CD14-positive monocyte (primary cell): Measurements from ENCODE around the gene CEP128. TPM values are rescaled to one million over a fixed set of nuclear protein-coding genes. Genes with fewer than 3 reads are reported as not detected.
A peak's percentile ranks its signal among the peaks of the same experiment; 100 is the strongest.

ENCODE experiments used
- DNase-seq, 3 donors: peaks; one replicate each; pipeline ENCODE4 v3.0.0-alpha.2; 2011 to 2022
- H2AFZ ChIP-seq: 2 replicates; pipeline ENCODE4 v1.6.0; 2012; ENCODE audit warnings: mild to moderate bottlenecking, low read depth, low read length, inconsistent platforms; ENCODE audit not compliant: insufficient read depth, poor library complexity, severe bottlenecking
- H3K27ac ChIP-seq, 2 donors: 1 replicate in 1 of 2; 2 replicates in 1 of 2; pipeline ENCODE4 v1.5.1; 2012 to 2013; ENCODE audit warnings: low read length in 2 of 2, control low read depth in 1 of 2, inconsistent platforms in 1 of 2, low read depth in 1 of 2, mild to moderate bottlenecking in 1 of 2
- H3K27me3 ChIP-seq, 2 donors: one replicate each; pipeline versions ENCODE4 v1.6.0 to v1.6.1; 2011 to 2013; ENCODE audit warnings: low read length in 2 of 2; ENCODE audit not compliant: control insufficient read depth in 2 of 2, insufficient read depth in 2 of 2
- H3K36me3 ChIP-seq, 2 donors: replicated peaks in 1 of 2; 1 replicate in 1 of 2; 2 replicates in 1 of 2; pipeline versions ENCODE4 v1.5.1 to v1.6.1; 2012 to 2013; ENCODE audit warnings: low read length in 2 of 2, control low read depth in 1 of 2, inconsistent platforms in 1 of 2, mild to moderate bottlenecking in 1 of 2; ENCODE audit not compliant: insufficient read depth in 2 of 2, control insufficient read depth in 1 of 2
- H3K4me1 ChIP-seq, 2 donors: 1 replicate in 1 of 2; 2 replicates in 1 of 2; pipeline versions ENCODE4 v1.5.1 to v1.6.1; 2012 to 2013; ENCODE audit warnings: low read length in 2 of 2, control low read depth in 1 of 2, inconsistent platforms in 1 of 2, mild to moderate bottlenecking in 1 of 2, moderate library complexity in 1 of 2; ENCODE audit not compliant: insufficient read depth in 2 of 2, control insufficient read depth in 1 of 2
- H3K4me2 ChIP-seq: replicated peaks from 2 replicates; pipeline ENCODE3; 2012; ENCODE audit warnings: low read length, moderate library complexity, mild to moderate bottlenecking; ENCODE audit not compliant: poor library complexity, severe bottlenecking; ENCODE audit errors: extremely low read depth
- H3K4me3 ChIP-seq, 3 experiments: fragments of 200-600 bp in 1 of 3; sonication (generic) in 1 of 3; replicated peaks in 1 of 3; 1 replicate in 2 of 3; 2 replicates in 1 of 3; pipeline ENCODE4 v1.5.1; 2011 to 2013; ENCODE audit warnings: low read length in 3 of 3, mild to moderate bottlenecking in 3 of 3, control low read depth in 2 of 3, low read depth in 2 of 3, inconsistent platforms in 1 of 3, moderate library complexity in 1 of 3
- H3K79me2 ChIP-seq: 2 replicates; pipeline ENCODE4 v1.6.0; 2012; ENCODE audit warnings: mild to moderate bottlenecking, control low read depth, inconsistent platforms, low read length, moderate library complexity; ENCODE audit not compliant: insufficient read depth
- H3K9ac ChIP-seq: 2 replicates; pipeline ENCODE4 v1.6.0; 2017; ENCODE audit warnings: low read length, mild to moderate bottlenecking; ENCODE audit not compliant: insufficient read depth, poor library complexity, severe bottlenecking
- H3K9me3 ChIP-seq, 2 donors: replicated peaks in 1 of 2; 1 replicate in 1 of 2; 2 replicates in 1 of 2; pipeline versions ENCODE4 v1.5.1 to v1.6.1; 2012 to 2013; ENCODE audit warnings: low read length in 2 of 2, control low read depth in 1 of 2; ENCODE audit not compliant: control insufficient read depth in 1 of 2, insufficient read depth in 1 of 2
- H4K20me1 ChIP-seq: 2 replicates; pipeline ENCODE4 v1.6.0; 2012; ENCODE audit warnings: mild to moderate bottlenecking, low read length, control low read depth, moderate library complexity; ENCODE audit not compliant: insufficient read depth
- H3K27ac Mint-ChIP-seq, 7 donors: one replicate each; pipeline ENCODE4 v1.8.0; 2020; ENCODE audit warnings: mild to moderate bottlenecking in 7 of 7, mixed read lengths in 7 of 7, moderate library complexity in 6 of 7, inconsistent platforms in 2 of 7
- H3K27me3 Mint-ChIP-seq, 3 donors: one replicate each; pipeline ENCODE4 v1.8.0; 2021 to 2022; ENCODE audit warnings: low read depth in 3 of 3, mild to moderate bottlenecking in 3 of 3, mixed read lengths in 3 of 3, moderate library complexity in 3 of 3, inconsistent platforms in 1 of 3
- H3K36me3 Mint-ChIP-seq, 2 donors: one replicate each; pipeline ENCODE4 v1.8.0; 2020; ENCODE audit warnings: mixed read lengths in 2 of 2, inconsistent platforms in 1 of 2, mild to moderate bottlenecking in 1 of 2
- H3K4me1 Mint-ChIP-seq: one replicate; pipeline ENCODE4 v1.8.0; 2020; ENCODE audit warnings: mild to moderate bottlenecking, mixed read lengths
- H3K4me3 Mint-ChIP-seq, 2 donors: one replicate each; pipeline ENCODE4 v1.8.0; 2020; ENCODE audit warnings: mild to moderate bottlenecking in 2 of 2, mixed read lengths in 2 of 2, moderate library complexity in 1 of 2
- H3K9me3 Mint-ChIP-seq, 7 donors: one replicate each; pipeline ENCODE4 v1.8.0; 2020 to 2022; ENCODE audit warnings: mixed read lengths in 7 of 7, mild to moderate bottlenecking in 6 of 7, moderate library complexity in 6 of 7, inconsistent platforms in 2 of 7
- WGBS: methylation state at CpG from one replicate; pipeline ENCODE4 v1.1.5; 2013; ENCODE audit warnings: missing lambda C conversion rate; ENCODE audit not compliant: insufficient coverage; 5-methylcytosine and 5-hydroxymethylcytosine counted together
- intact Hi-C, 2 donors: fragments of 100-400 bp; cut with micrococcal nuclease; formaldehyde crosslinking; loops; one replicate each; pipeline versions ENCODE4 v1.15.0 to v1.15.1; 2023
- polyA plus RNA-seq, 3 donors: library from polyadenylated mRNA; depleted of rRNA in 1 of 3; unstranded in 2 of 3; stranded (reverse) in 1 of 3; fragments of 300-500 nt in 2 of 3; fragments of >200 nt in 1 of 3; fragmentation: Illumina TruSeq in 2 of 3; gene quantifications; 1 replicate in 2 of 3; 2 replicates in 1 of 3; pipeline ENCODE4 v1.2.3, GENCODE V29; 2012 to 2021
- TF ChIP-seq, protein P1 (sequence below): fragments of 200-600 bp; IDR thresholded peaks from one replicate; pipeline ENCODE4 v1.8.0; 2022; ENCODE audit warnings: antibody characterized with exemption, mild to moderate bottlenecking

CEP128 gene
- polyA plus RNA-seq, 3 donors = 0.41 to 0.88 (median 0.62) TPM

DNA sequence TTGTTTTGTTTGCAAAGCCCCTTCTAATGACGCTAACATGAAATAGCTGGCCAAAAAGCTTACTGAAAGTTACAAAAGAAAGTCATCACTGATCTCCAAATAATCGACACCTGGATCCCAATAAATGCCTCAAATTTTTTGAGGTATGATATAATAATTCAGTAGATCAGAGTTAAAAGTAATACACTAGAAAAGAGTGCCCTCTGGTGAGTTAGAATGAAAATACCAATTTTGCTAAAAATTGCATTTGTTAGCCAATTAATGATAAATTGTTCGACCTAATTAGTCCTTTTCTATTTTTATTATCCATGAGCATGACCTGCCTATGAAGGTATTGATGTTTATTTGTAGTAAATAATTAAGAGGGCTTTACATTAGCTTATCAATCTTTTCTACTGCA is 78.6 kb downstream of the CEP128 start:
- H3K27me3 Mint-ChIP-seq = peaks cover 0 to 2% (median 0%) of the 10 kb centered on the region in 3 donors
- no peak for DNase-seq
- H3K4me1 ChIP-seq = no peaks in the 10 kb centered on the region
- H3K4me3 ChIP-seq = no peak overlapping the region
- no peak overlapping the region for H3K27ac ChIP-seq
- no peaks in the 10 kb centered on the region for H3K36me3 ChIP-seq
- H4K20me1 ChIP-seq = no peaks in the 10 kb centered on the region
- no peaks in the 10 kb centered on the region for H3K4me1 Mint-ChIP-seq
- peaks cover 3 to 7% of the 10 kb centered on the region in 2 donors for H3K9me3 ChIP-seq
- H3K9me3 Mint-ChIP-seq = peaks cover 6 to 8% (median 7%) of the 10 kb centered on the region in 7 donors
- WGBS = no CpG with 5 or more reads among the region's 3 CpGs
- no peaks in the 10 kb centered on the region for H3K27me3 ChIP-seq
- peaks cover 12 to 14% of the 10 kb centered on the region in 2 donors for H3K36me3 Mint-ChIP-seq
- H3K79me2 ChIP-seq = no peaks in the 10 kb centered on the region
- H3K27ac Mint-ChIP-seq = no peak overlapping the region
- H3K4me3 Mint-ChIP-seq = no peak overlapping the region
- TF ChIP-seq, protein P1, sequence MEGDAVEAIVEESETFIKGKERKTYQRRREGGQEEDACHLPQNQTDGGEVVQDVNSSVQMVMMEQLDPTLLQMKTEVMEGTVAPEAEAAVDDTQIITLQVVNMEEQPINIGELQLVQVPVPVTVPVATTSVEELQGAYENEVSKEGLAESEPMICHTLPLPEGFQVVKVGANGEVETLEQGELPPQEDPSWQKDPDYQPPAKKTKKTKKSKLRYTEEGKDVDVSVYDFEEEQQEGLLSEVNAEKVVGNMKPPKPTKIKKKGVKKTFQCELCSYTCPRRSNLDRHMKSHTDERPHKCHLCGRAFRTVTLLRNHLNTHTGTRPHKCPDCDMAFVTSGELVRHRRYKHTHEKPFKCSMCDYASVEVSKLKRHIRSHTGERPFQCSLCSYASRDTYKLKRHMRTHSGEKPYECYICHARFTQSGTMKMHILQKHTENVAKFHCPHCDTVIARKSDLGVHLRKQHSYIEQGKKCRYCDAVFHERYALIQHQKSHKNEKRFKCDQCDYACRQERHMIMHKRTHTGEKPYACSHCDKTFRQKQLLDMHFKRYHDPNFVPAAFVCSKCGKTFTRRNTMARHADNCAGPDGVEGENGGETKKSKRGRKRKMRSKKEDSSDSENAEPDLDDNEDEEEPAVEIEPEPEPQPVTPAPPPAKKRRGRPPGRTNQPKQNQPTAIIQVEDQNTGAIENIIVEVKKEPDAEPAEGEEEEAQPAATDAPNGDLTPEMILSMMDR = no peak
- no peak overlapping the region for H3K9ac ChIP-seq
- H2AFZ ChIP-seq = no peak overlapping the region
- intact Hi-C loops = no loop called here
- H3K4me2 ChIP-seq = no peak overlapping the region

DNA sequence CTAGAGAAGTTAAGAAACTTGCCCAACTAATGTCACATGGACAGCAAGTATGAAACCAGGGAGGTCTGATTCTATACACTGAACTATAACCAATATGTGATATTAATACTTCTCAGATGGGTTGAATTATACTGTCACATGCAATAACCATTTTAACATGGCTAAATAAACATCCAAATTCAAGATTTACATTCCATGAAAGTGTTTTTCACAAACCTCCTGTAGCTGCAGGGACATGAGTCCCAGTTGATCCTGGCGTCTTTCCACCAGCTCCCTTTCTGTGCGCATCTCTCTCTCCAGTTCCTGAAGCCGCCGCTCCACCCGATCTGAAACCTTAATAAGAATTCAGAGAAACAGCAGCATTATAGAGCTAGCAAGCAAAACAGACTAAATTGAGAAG is 79.0 kb downstream of the CEP128 start:
- Histone ChIP-seq H3K4me1 (no peaks in the 10 kb centered on the region), H4K20me1 (no peaks in the 10 kb centered on the region), H3K36me3 (no peaks in the 10 kb centered on the region), H3K9me3 (peaks cover 0 to 3% of the 10 kb centered on the region in 2 donors), H3K27me3 (no peaks in the 10 kb centered on the region), H3K79me2 (no peaks in the 10 kb centered on the region), H3K4me2 (no peak overlapping the region), H3K27ac (no peak overlapping the region), H2AFZ (no peak overlapping the region), H3K9ac (no peak overlapping the region), H3K4me3 (no peak overlapping the region)
- TF ChIP-seq, protein P1 = no peak
- intact Hi-C loops = no loop called here
- no peaks in the 10 kb centered on the region for H3K4me1 Mint-ChIP-seq
- peak overlapping the region in 1 of 7 donors; percentile 5 for H3K27ac Mint-ChIP-seq
- 100% methylated on average over 2 of the region's 5 CpGs for whole genome bisulfite sequencing
- H3K27me3 Mint-ChIP-seq = peaks cover 0 to 2% (median 0%) of the 10 kb centered on the region in 3 donors
- DNase-seq = no peak
- no peak overlapping the region for H3K4me3 Mint-ChIP-seq
- peaks cover 2 to 3% (median 3%) of the 10 kb centered on the region in 7 donors for H3K9me3 Mint-ChIP-seq
- H3K36me3 Mint-ChIP-seq = peaks cover 8 to 14% of the 10 kb centered on the region in 2 donors
